Measurements from ENCODE around the gene CHMP1B. TPM values are rescaled to one million over a fixed set of nuclear protein-coding genes. Genes with fewer than 3 reads are reported as not detected.

The CHMP1B gene
- total RNA-seq, 1 donor from 2014 or later, result 50.3 TPM

DNA sequence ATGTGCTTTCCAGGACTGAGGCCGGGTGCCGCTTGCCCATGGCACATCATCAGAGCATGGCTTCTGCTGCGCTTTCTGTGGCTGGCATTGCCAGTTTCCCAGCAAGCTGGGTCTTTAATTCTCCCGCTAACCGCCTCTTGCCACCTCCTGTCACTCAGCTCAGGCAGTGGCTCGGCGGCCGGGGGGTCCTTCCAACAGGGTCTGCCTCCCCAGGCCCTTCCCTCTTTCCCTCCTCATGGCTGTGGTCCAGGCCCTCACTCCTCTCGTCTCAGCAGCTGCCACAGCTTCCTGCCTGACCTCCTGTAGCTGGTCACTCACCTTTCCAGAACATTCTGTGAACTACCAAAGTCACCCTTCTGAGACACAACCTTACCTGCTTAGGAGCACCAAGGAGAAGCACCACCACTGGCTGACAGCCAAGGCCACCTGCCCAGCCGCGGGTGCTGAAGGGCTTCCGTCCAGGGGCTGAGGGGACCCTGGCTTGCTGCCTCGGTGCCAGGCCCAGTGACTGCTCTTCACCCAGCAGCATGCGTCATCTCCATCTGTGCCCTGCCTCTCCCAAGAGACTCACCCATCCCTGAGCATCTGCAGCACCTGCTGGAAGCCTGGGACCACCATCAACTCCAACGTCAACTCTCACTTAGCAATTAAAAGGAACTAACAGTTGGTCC lies 22.6 kb downstream of the CHMP1B start:
- no peak for DNase-seq (ENCODE audit: extremely low spot score, unreplicated experiment)
- Mint-ChIP-seq H3K27ac (ENCODE audit: unreplicated experiment) (no peak overlapping the region), H3K4me1 (ENCODE audit: unreplicated experiment) (no peaks in the 10 kb centered on the region), H3K9me3 (ENCODE audit: unreplicated experiment) (no peaks in the 10 kb centered on the region), H3K27me3 (ENCODE audit: unreplicated experiment) (no peaks in the 10 kb centered on the region), H3K4me3 (ENCODE audit: unreplicated experiment) (no peak overlapping the region), H3K36me3 (ENCODE audit: unreplicated experiment) (no peaks in the 10 kb centered on the region)
- TF ChIP-seq, protein P1, sequence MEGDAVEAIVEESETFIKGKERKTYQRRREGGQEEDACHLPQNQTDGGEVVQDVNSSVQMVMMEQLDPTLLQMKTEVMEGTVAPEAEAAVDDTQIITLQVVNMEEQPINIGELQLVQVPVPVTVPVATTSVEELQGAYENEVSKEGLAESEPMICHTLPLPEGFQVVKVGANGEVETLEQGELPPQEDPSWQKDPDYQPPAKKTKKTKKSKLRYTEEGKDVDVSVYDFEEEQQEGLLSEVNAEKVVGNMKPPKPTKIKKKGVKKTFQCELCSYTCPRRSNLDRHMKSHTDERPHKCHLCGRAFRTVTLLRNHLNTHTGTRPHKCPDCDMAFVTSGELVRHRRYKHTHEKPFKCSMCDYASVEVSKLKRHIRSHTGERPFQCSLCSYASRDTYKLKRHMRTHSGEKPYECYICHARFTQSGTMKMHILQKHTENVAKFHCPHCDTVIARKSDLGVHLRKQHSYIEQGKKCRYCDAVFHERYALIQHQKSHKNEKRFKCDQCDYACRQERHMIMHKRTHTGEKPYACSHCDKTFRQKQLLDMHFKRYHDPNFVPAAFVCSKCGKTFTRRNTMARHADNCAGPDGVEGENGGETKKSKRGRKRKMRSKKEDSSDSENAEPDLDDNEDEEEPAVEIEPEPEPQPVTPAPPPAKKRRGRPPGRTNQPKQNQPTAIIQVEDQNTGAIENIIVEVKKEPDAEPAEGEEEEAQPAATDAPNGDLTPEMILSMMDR (IDR thresholded peaks at IDR 0.05), result no peak

DNA sequence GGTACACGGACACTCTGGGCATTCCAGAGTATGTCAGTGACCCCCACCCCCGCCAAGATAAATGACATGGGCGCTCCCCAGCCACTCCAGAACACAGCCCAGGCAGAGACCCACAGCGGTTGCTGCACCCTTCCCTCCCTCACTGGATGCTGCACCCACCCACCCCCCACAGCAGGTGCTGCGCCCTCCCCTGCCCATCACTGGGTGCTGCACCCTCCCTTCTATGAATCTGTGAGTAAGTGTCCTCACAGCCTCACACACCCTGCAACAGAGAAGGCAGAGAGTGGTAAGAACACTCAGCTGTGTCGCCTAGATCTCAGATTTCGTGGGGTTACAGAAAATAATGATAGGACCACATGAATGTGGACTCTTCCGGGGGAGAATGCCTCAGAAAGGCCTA lies 23.5 kb downstream of the CHMP1B start:
- H3K27me3 Mint-ChIP-seq (ENCODE audit: unreplicated experiment), result no peaks in the 10 kb centered on the region
- H3K4me1 Mint-ChIP-seq (ENCODE audit: unreplicated experiment), result no peaks in the 10 kb centered on the region
- TF ChIP-seq, protein P1 (IDR thresholded peaks at IDR 0.05), result no peak
- H3K4me3 Mint-ChIP-seq (ENCODE audit: unreplicated experiment), result no peak overlapping the region
- no peaks in the 10 kb centered on the region for H3K9me3 Mint-ChIP-seq (ENCODE audit: unreplicated experiment)
- H3K27ac Mint-ChIP-seq (ENCODE audit: unreplicated experiment), result no peak overlapping the region
- no peak for DNase-seq (ENCODE audit: extremely low spot score, unreplicated experiment)
- no peaks in the 10 kb centered on the region for H3K36me3 Mint-ChIP-seq (ENCODE audit: unreplicated experiment)

DNA sequence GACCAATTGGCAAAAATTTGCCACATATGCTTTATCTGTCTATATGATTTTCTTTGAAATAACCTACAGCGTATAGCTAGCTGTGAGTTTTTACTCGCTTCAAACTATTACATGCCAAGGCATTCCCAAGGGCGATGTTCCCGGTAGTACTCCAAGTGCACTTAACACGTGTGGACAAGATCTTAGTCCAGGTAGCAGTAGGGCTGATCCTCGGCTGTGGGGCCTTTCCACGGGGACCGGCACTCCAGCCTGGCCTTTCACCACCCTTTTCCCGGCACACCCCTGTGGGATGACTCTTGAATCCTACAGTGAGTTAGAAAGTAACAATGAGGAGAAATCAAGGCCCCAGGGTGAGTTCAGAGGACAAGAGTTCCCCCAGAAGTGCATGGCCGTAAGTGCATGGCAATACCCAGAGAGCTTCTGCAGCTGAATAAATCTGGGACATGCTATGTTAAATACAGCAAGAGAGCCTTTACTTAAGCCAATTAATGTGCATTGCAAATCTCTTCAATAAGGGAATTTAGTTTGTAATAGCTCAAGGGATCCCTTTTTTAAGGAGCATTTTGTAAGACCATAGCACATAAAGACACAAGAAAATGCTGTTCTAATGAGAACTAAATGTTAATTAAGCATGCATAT lies 26.4 kb downstream of the CHMP1B start:
- Mint-ChIP-seq H3K36me3 (ENCODE audit: unreplicated experiment) (peaks cover under 1% of the 10 kb centered on the region), H3K27ac (ENCODE audit: unreplicated experiment) (no peak overlapping the region)

DNA sequence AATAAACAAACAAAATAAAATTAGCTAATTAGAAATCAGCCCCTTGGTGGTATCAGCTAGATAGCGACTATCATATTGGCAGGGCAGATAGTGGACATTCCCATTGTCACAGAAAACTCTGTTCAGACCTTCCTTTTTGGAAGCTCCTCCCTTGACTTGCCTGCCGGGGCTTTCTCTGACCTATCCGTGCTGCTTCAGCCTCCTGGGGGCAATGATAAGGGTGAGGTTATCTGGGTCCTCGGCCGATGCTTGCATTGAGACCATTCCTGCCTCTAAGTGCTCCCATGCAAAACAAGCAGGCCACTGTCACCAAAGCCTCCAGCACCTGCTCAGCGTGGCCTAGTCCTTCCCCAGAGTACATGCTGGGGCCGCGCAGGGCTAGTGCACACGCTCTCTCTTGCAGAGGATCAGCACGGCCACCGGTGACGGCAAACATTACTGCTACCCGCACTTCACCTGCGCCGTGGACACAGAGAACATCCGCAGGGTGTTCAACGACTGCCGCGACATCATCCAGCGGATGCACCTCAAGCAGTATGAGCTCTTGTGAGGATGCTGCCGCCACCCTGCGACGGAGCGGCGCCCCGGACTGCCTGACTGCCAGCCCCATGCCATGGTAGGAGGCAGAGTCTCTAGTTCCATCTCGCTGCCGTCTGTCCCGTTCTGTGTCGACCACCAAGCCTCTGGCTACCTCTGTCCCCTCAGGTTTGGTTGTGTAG lies 29.5 kb downstream of the CHMP1B start:
- TF ChIP-seq, protein P1 (IDR thresholded peaks at IDR 0.05), result no peak
- Mint-ChIP-seq H3K27me3 (ENCODE audit: unreplicated experiment) (no peaks in the 10 kb centered on the region), H3K27ac (ENCODE audit: unreplicated experiment) (no peak overlapping the region), H3K4me3 (ENCODE audit: unreplicated experiment) (no peak overlapping the region), H3K9me3 (ENCODE audit: unreplicated experiment) (no peaks in the 10 kb centered on the region), H3K4me1 (ENCODE audit: unreplicated experiment) (no peaks in the 10 kb centered on the region), H3K36me3 (ENCODE audit: unreplicated experiment) (peaks cover 13% of the 10 kb centered on the region)
- no peak for DNase-seq (ENCODE audit: extremely low spot score, unreplicated experiment)

More for the DNA sequence above, 26.4 kb downstream of the CHMP1B start:
- no peaks in the 10 kb centered on the region for H3K9me3 Mint-ChIP-seq (ENCODE audit: unreplicated experiment)
- no peak overlapping the region for H3K4me3 Mint-ChIP-seq (ENCODE audit: unreplicated experiment)
- no peaks in the 10 kb centered on the region for H3K27me3 Mint-ChIP-seq (ENCODE audit: unreplicated experiment)
- H3K4me1 Mint-ChIP-seq (ENCODE audit: unreplicated experiment), result no peaks in the 10 kb centered on the region
- TF ChIP-seq, protein P1 (IDR thresholded peaks at IDR 0.05), result no peak
- no peak for DNase-seq (ENCODE audit: extremely low spot score, unreplicated experiment)

DNA sequence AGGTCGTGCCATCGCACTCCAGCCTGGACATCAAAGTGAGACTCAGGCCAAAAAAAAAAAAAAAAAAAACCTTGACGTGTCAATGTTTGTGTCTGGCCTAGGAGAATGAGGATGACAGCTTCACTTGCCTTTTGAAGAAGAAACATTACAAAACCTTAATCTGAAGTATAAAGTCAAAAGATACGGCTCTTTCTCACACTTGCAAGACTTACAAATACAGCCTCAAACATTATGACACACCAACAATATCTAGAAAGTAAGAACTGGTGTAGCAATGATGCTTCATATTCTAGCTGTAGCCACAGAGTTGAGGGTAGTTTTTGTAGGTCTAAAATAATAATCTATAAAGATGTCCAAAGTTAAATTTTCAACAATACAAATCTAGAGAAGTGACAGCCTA lies 31.4 kb downstream of the CHMP1B start:
- no peaks in the 10 kb centered on the region for H3K9me3 Mint-ChIP-seq (ENCODE audit: unreplicated experiment)
- H3K4me3 Mint-ChIP-seq (ENCODE audit: unreplicated experiment), result no peak overlapping the region
- no peak for DNase-seq (ENCODE audit: extremely low spot score, unreplicated experiment)
- no peaks in the 10 kb centered on the region for H3K4me1 Mint-ChIP-seq (ENCODE audit: unreplicated experiment)
- peaks cover 17% of the 10 kb centered on the region for H3K36me3 Mint-ChIP-seq (ENCODE audit: unreplicated experiment)
- no peaks in the 10 kb centered on the region for H3K27me3 Mint-ChIP-seq (ENCODE audit: unreplicated experiment)
- no peak overlapping the region for H3K27ac Mint-ChIP-seq (ENCODE audit: unreplicated experiment)
- TF ChIP-seq, protein P1 (IDR thresholded peaks at IDR 0.05), result no peak

All from osteocyte (in vitro differentiated cells).